ENCODE data around the gene EGR1. TPM values are rescaled to one million over a fixed set of nuclear protein-coding genes. Genes with fewer than 3 reads are reported as not detected.

EGR1 gene
- polyA plus RNA-seq, 1 donor from 2014 or later: 15.6 TPM

GRCh38 chr5:138464008-138464387, 1.3 kb upstream of the EGR1 start:
- Histone ChIP-seq H3K27ac (ENCODE audit: low read length) (peak overlapping the region; percentile 99), H2AFZ (ENCODE audit: low read depth, low read length) (peak overlapping the region; percentile 30), H3K4me3 (ENCODE audit: low read length) (peak overlapping the region; percentile 84), H3F3A (ENCODE audit: insufficient read depth, low read length, poor library complexity, severe bottlenecking) (no peaks in the 10 kb centered on the region), H3K9ac (ENCODE audit: low read length) (peak overlapping the region; percentile 99), H3K27me3 (ENCODE audit: insufficient read depth, low read depth, low read length) (peaks cover 23% of the 10 kb centered on the region), H3K79me2 (replicated peaks; ENCODE audit: insufficient read depth, low read length) (no peaks in the 10 kb centered on the region), H4K20me1 (ENCODE audit: insufficient read depth) (peaks cover 4% of the 10 kb centered on the region), H3K9me2 (ENCODE audit: insufficient read depth, low read length) (no peaks in the 10 kb centered on the region), H3K36me3 (ENCODE audit: insufficient read depth, low read length) (no peaks in the 10 kb centered on the region), H3K9me3 (ENCODE audit: low read length) (no peaks in the 10 kb centered on the region), H3K4me2 (ENCODE audit: low read length) (peak overlapping the region; percentile 90)
- peak; percentile 77 for TF ChIP-seq EP300 (conservative IDR thresholded peaks at IDR 0.05; ENCODE audit: poor library complexity, severe bottlenecking)
- TF ChIP-seq RAD21 (conservative IDR thresholded peaks at IDR 0.05): peak; percentile 77
- TF ChIP-seq SMC3 (conservative IDR thresholded peaks at IDR 0.05; ENCODE audit: poor library complexity): peak; percentile 81
- TF ChIP-seq CTCF (IDR thresholded peaks at IDR 0.05; ENCODE audit: poor library complexity, severe bottlenecking): peak; percentile 97
- TF ChIP-seq EZH2 (IDR thresholded peaks at IDR 0.05; ENCODE audit: borderline replicate concordance, insufficient read depth, low read length, poor library complexity, severe bottlenecking): no peak
- TF ChIP-seq POLR2AphosphoS5 (IDR thresholded peaks at IDR 0.05): peak; percentile 83
- no peak for TF ChIP-seq TAF1 (IDR thresholded peaks at IDR 0.05; ENCODE audit: low read depth)
- TF ChIP-seq REST (IDR thresholded peaks at IDR 0.05; ENCODE audit: borderline replicate concordance): peak; percentile 77
- TF ChIP-seq MXI1 (conservative IDR thresholded peaks at IDR 0.05; ENCODE audit: poor library complexity, severe bottlenecking): peak; percentile 27

- peak overlapping the region; percentile 99 for H3K27ac ChIP-seq (ENCODE audit: low read length)
These were observed 655 bp upstream of the EGR1 start for GRCh38 chr5:138464388-138465260.

More at GRCh38 chr5:138464388-138465260, 655 bp upstream of the EGR1 start:
- Histone ChIP-seq H3K4me3 (ENCODE audit: low read length) (peak overlapping the region; percentile 84), H3K79me2 (replicated peaks; ENCODE audit: insufficient read depth, low read length) (no peaks in the 10 kb centered on the region), H3K27me3 (ENCODE audit: insufficient read depth, low read depth, low read length) (peaks cover 23% of the 10 kb centered on the region), H4K20me1 (ENCODE audit: insufficient read depth) (peaks cover 4% of the 10 kb centered on the region), H3K9ac (ENCODE audit: low read length) (peak overlapping the region; percentile 99), H3F3A (ENCODE audit: insufficient read depth, low read length, poor library complexity, severe bottlenecking) (no peaks in the 10 kb centered on the region), H3K9me2 (ENCODE audit: insufficient read depth, low read length) (no peaks in the 10 kb centered on the region), H3K9me3 (ENCODE audit: low read length) (no peaks in the 10 kb centered on the region), H3K4me2 (ENCODE audit: low read length) (peak overlapping the region; percentile 90), H3K36me3 (ENCODE audit: insufficient read depth, low read length) (no peaks in the 10 kb centered on the region), H2AFZ (ENCODE audit: low read depth, low read length) (peak overlapping the region; percentile 45)
- peak; percentile 66 for TF ChIP-seq EZH2 (IDR thresholded peaks at IDR 0.05; ENCODE audit: borderline replicate concordance, insufficient read depth, low read length, poor library complexity, severe bottlenecking)
- peak; percentile 19 for TF ChIP-seq RAD21 (conservative IDR thresholded peaks at IDR 0.05)
- peak; percentile 61 for TF ChIP-seq REST (IDR thresholded peaks at IDR 0.05; ENCODE audit: borderline replicate concordance)
- TF ChIP-seq EP300 (conservative IDR thresholded peaks at IDR 0.05; ENCODE audit: poor library complexity, severe bottlenecking): no peak
- peak; percentile 59 for TF ChIP-seq CTCF (IDR thresholded peaks at IDR 0.05; ENCODE audit: poor library complexity, severe bottlenecking)
- peak; percentile 27 for TF ChIP-seq TAF1 (IDR thresholded peaks at IDR 0.05; ENCODE audit: low read depth)
- peak; percentile 66 for TF ChIP-seq SMC3 (conservative IDR thresholded peaks at IDR 0.05; ENCODE audit: poor library complexity)
- TF ChIP-seq MXI1 (conservative IDR thresholded peaks at IDR 0.05; ENCODE audit: poor library complexity, severe bottlenecking): peak; percentile 45
- peak; percentile 92 for TF ChIP-seq POLR2AphosphoS5 (IDR thresholded peaks at IDR 0.05)

Data from neural cell (in vitro differentiated cells).